Measurements from ENCODE around the gene FGFBP3.
A peak's percentile ranks its signal among the peaks of the same experiment; 100 is the strongest.
"Not testable (repeated sequence)": the region's sequence is repeated elsewhere in the genome, so short reads cannot be mapped to it uniquely, and the experiment has no call there.

Gene FGFBP3

DNA sequence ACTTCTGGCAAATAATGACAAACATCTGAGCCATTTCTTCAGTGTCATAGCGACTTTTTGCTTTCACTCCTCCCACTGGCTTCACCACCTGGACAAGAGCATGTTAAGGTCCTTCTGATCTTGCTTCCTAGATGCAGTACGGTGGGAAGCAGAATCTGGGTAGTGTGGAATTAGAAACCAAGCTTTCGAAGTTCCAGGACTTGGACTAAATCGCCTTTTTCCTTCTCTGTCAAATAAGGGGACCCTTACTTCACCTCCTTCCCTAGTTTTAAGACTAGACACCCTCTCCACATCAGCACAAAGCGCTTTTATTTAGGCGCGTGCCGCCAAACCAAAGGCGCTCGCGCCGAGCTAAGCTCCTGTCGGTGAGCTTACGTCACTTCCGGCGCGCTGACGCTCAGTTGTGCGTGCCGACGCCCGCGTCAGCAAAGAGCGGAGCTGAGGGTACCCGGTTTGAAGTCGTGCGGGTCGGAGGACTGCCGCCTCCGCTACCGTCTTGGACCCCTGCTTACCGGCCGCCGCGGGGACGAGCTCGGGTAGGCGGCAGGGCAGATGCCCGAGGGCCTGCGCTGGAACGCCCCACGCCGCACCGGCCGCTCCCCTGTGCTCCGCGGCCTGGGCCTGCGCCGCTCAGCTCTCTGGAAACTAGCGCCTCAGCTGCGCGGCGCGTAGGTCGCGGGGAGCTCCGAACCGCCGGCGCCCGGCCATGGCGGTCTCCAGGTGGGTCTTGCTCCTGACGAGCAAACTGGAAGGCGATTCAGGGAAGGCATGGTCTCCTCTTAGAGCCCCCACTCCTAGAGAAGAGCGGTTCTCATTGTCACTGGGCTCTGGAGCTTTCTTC is 14.3 kb upstream of the FGFBP3 start, which contains the start of gene BTAF1:
TSS of gene BTAF1 (plus strand) at position 400 of the 841 bp plus-strand sequence. CDS start at position 707, 307 bp downstream.
- H3K36me3 Mint-ChIP-seq (ENCODE audit: low read depth) = peaks cover 11% of the 10 kb centered on the region

GRCh38 chr10:91919651-91920050 is 10.4 kb upstream of the FGFBP3 start:
- H3K27ac Mint-ChIP-seq = no peak overlapping the region
- H3K4me1 Mint-ChIP-seq (ENCODE audit: low read depth) = peaks cover 15% of the 10 kb centered on the region
- H3K36me3 Mint-ChIP-seq (ENCODE audit: low read depth) = peaks cover 3% of the 10 kb centered on the region
- peaks cover 36% of the 10 kb centered on the region for H3K27me3 Mint-ChIP-seq (ENCODE audit: low read depth)
- peaks cover 4% of the 10 kb centered on the region for H3K9me3 Mint-ChIP-seq
- H3K4me3 Mint-ChIP-seq = no peak overlapping the region

More for the DNA sequence above, 14.3 kb upstream of the FGFBP3 start, which contains the start of gene BTAF1:
- peak within 1 kb of the TSS; percentile 100 for H3K27ac Mint-ChIP-seq
- peaks cover 5% of the 10 kb centered on the region for H3K27me3 Mint-ChIP-seq (ENCODE audit: low read depth)
- H3K4me3 Mint-ChIP-seq = peak within 1 kb of the TSS; percentile 94
- H3K9me3 Mint-ChIP-seq = peaks cover 4% of the 10 kb centered on the region
- peaks cover 37% of the 10 kb centered on the region for H3K4me1 Mint-ChIP-seq (ENCODE audit: low read depth)

DNA sequence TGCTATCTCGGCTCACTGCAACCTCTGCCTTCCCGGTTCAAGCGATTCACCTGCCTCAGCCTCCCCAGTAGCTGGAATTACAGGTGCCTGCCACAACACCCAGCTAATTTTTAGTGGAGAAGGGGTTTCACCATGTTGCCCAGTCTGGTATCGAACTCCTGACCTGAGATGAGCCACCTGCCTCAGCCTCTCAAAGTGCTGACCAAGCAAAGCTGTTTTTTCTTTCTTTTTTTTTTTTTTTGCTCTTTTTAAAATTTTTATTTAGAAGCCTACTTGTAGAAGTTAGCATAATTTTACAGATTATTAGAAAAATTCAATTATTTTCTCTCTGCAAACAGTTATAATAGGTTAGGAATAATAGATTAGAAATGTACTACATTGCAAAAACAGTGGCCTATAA is 1.2 kb upstream of the FGFBP3 start:
- H3K27ac Mint-ChIP-seq = no peak overlapping the region
- peaks cover 24% of the 10 kb centered on the region for H3K27me3 Mint-ChIP-seq (ENCODE audit: low read depth)
- H3K4me1 Mint-ChIP-seq (ENCODE audit: low read depth) = peaks cover 23% of the 10 kb centered on the region
- no peak overlapping the region for H3K4me3 Mint-ChIP-seq
- H3K36me3 Mint-ChIP-seq (ENCODE audit: low read depth) = no peaks in the 10 kb centered on the region
- no peaks in the 10 kb centered on the region for H3K9me3 Mint-ChIP-seq

DNA sequence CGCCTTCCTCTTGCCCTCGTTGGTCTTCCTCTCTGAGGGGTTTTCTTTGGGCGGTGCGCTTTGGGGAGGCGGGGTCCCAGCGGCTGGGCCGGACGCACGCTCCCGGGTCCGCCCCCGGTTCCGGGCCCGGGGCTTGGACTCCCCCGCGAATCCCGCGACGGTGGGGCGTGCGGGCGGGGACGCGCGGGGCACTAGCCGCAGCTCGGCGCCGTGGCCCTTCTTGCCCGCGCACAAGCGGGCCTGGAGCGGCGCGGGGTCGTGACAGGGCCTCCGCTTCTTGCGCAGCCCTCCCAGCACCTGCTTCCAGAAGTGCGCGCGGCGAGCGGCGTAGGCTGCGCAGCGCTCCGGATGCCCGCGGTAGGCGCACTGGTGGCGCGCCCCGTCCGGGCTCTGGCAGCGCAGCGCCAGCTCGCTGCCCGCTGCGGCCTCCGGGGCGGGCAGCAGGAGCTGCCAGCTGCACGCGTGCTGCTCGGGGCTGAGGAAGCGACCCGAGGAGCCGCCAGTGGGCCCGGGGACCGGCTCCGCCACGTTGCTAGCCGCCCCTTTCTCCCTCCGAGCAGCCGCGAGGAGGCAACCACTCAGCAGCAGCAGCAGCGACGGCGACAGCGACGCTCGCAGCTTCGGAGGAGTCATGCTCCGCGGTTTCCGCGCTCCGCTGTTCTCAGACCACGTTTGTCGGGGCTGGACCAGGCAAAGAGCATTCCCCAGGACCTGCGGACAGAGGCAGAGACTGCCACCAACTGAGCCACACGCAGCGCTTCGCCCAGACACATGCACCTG is 759 bp downstream of the FGFBP3 start:
- peak overlapping the region; percentile 64 for H3K27ac Mint-ChIP-seq
- peaks cover 23% of the 10 kb centered on the region for H3K4me1 Mint-ChIP-seq (ENCODE audit: low read depth)
- H3K4me3 Mint-ChIP-seq = peak overlapping the region; percentile 87
- H3K9me3 Mint-ChIP-seq = no peaks in the 10 kb centered on the region
- peaks cover 8% of the 10 kb centered on the region for H3K27me3 Mint-ChIP-seq (ENCODE audit: low read depth)
- H3K36me3 Mint-ChIP-seq (ENCODE audit: low read depth) = peaks cover 2% of the 10 kb centered on the region

DNA sequence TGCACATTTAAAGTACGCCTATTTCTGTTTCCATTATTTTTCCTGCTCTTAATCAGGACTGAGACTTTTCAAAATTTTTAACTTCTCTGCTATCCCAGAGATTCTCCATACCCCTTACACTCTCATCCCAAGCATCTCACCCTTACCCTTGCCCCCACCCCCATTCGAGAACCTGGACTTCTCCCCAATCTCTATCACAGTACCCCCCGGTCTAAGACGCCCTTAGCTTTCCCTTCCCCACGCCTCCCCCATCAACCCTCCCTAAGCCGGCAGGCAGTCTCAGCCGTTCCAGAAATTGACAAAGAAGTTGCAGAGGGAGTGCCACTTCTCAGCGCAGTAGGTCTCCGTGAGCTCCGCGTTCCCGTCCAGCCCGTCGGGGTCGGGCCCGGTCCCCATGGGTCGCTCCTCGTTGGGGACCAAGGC is 1.4 kb downstream of the FGFBP3 start:
- Mint-ChIP-seq H3K4me1 (ENCODE audit: low read depth) (peaks cover 23% of the 10 kb centered on the region), H3K27ac (peak overlapping the region; percentile 64), H3K4me3 (peak overlapping the region; percentile 82), H3K27me3 (ENCODE audit: low read depth) (peaks cover 3% of the 10 kb centered on the region), H3K9me3 (no peaks in the 10 kb centered on the region), H3K36me3 (ENCODE audit: low read depth) (peaks cover 2% of the 10 kb centered on the region)

DNA sequence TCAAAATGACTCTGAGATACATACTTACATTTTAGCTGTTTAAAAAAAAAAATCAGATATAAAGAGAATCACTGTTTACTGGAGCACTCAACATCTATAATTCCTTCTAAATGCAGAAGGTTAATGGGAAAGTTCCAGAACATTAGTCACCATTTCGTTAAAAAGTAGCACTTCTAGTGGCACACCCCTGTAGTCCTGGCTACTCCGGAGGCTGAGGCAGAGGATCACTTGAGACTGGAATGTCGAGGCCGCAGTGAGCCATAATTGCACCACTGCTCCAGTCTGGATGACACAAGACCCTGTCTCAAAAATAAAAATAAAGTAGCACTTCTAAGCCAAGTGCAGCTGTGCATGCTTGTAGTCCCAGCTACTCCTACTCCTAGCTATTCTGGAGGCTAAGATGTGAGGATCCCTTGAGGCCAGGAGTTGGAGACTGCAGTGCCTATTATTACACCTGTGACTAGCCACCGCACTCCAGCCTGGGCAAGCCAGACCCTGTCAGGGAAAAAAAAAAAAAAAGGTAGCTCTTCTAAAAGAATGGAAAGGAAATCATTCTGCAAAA is 2.2 kb downstream of the FGFBP3 start:
- H3K9me3 Mint-ChIP-seq = no peaks in the 10 kb centered on the region
- no peaks in the 10 kb centered on the region for H3K27me3 Mint-ChIP-seq (ENCODE audit: low read depth)
- H3K27ac Mint-ChIP-seq = no peak overlapping the region
- H3K4me1 Mint-ChIP-seq (ENCODE audit: low read depth) = peaks cover 28% of the 10 kb centered on the region
- H3K36me3 Mint-ChIP-seq (ENCODE audit: low read depth) = peaks cover 4% of the 10 kb centered on the region
- peak overlapping the region; percentile 82 for H3K4me3 Mint-ChIP-seq

DNA sequence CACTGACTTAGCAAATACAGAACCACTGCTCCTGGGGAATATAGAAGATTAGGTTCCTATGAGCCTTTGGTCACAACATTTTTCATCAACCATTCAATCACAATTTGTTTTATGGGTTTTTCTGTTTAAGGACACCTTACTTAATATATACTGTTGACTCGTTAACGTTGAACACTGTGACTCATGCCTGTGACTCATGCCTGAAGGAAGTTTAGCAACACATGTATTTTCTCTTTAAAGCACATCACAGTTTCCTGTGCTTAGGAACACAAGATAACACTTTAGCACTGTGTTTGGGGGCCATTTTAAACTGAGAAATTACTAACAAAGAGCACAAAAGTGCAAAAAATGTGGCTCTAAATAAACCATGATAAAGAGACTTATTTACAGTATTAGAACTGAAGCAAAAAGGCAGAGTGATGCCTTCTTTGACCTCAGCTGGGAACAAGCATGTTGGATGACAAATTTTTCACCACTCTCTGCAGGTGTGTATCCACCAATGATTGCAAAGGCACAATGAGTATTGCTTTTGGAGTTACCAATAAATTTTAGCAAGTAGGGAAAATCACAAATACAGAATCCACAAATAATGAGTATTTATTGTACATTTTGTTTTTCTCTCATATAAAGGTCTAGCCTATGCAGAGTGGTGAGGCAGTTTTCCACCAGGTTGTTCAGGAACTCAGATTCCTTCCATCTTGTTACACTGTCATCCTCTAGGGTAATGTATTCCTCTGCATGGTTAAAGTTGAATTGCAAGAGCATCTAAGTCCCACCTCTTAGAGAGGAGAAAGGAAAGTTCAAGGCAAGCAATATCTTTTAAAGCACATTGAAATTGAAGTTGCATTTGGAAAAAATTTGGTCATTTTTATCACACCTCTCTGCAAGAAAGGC is 7.3 kb downstream of the FGFBP3 start:
- Mint-ChIP-seq H3K4me3 (no peak overlapping the region), H3K27me3 (ENCODE audit: low read depth) (peaks cover 5% of the 10 kb centered on the region), H3K9me3 (peaks cover 12% of the 10 kb centered on the region), H3K36me3 (ENCODE audit: low read depth) (peaks cover 5% of the 10 kb centered on the region), H3K27ac (peak overlapping the region; percentile 76), H3K4me1 (ENCODE audit: low read depth) (peaks cover 19% of the 10 kb centered on the region)

GRCh38 chr10:91897421-91897820 is 11.9 kb downstream of the FGFBP3 start:
- Mint-ChIP-seq H3K27me3 (ENCODE audit: low read depth) (peaks cover 14% of the 10 kb centered on the region), H3K36me3 (ENCODE audit: low read depth) (peaks cover 3% of the 10 kb centered on the region), H3K4me3 (no peak overlapping the region), H3K27ac (no peak overlapping the region), H3K4me1 (ENCODE audit: low read depth) (peaks cover 12% of the 10 kb centered on the region), H3K9me3 (peaks cover 12% of the 10 kb centered on the region)

DNA sequence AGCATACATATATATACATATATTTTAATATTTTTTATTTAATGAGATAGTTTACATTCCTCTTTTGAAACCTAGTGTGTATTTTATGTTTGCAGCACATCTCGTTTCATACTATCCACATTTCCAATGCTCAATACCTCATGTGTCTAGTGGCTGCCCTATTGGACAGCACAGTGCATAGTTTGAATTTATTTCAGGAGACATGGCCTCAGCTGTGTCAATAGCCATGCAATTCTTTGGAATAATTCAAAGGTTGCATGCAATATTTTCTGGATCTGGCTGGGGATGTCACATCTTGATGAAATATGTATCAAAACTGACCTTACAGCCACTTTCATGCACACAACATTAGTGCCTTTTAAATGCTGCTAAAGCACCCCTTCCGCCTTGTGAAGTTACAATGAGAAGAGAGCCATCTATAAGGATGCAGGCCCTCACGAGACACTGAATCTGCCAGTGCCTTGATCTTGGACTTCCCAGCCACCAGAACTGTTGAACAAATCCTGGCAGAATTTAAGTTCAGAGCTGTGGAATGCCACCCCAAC is 13.0 kb downstream of the FGFBP3 start:
- H3K9me3 Mint-ChIP-seq = peaks cover 5% of the 10 kb centered on the region
- peaks cover under 1% of the 10 kb centered on the region for H3K4me1 Mint-ChIP-seq (ENCODE audit: low read depth)
- no peak overlapping the region for H3K27ac Mint-ChIP-seq
- H3K4me3 Mint-ChIP-seq = no peak overlapping the region
- H3K36me3 Mint-ChIP-seq (ENCODE audit: low read depth) = peaks cover 1% of the 10 kb centered on the region
- H3K27me3 Mint-ChIP-seq (ENCODE audit: low read depth) = peaks cover 14% of the 10 kb centered on the region

GRCh38 chr10:91894261-91894685 is 15.0 kb downstream of the FGFBP3 start:
- not testable (repeated sequence) for H3K4me3 Mint-ChIP-seq; H3K4me1 Mint-ChIP-seq (ENCODE audit: low read depth); H3K36me3 Mint-ChIP-seq (ENCODE audit: low read depth); H3K27ac Mint-ChIP-seq; H3K9me3 Mint-ChIP-seq
- H3K27me3 Mint-ChIP-seq (ENCODE audit: low read depth) = peaks cover 19% of the 10 kb centered on the region

- Mint-ChIP-seq H3K4me3 (no peak overlapping the region), H3K27me3 (ENCODE audit: low read depth) (peaks cover 18% of the 10 kb centered on the region), H3K36me3 (ENCODE audit: low read depth) (no peaks in the 10 kb centered on the region), H3K9me3 (no peaks in the 10 kb centered on the region), H3K27ac (no peak overlapping the region), H3K4me1 (ENCODE audit: low read depth) (peaks cover 2% of the 10 kb centered on the region)
Observed at GRCh38 chr10:91893051-91893450, 16.2 kb downstream of the FGFBP3 start.

DNA sequence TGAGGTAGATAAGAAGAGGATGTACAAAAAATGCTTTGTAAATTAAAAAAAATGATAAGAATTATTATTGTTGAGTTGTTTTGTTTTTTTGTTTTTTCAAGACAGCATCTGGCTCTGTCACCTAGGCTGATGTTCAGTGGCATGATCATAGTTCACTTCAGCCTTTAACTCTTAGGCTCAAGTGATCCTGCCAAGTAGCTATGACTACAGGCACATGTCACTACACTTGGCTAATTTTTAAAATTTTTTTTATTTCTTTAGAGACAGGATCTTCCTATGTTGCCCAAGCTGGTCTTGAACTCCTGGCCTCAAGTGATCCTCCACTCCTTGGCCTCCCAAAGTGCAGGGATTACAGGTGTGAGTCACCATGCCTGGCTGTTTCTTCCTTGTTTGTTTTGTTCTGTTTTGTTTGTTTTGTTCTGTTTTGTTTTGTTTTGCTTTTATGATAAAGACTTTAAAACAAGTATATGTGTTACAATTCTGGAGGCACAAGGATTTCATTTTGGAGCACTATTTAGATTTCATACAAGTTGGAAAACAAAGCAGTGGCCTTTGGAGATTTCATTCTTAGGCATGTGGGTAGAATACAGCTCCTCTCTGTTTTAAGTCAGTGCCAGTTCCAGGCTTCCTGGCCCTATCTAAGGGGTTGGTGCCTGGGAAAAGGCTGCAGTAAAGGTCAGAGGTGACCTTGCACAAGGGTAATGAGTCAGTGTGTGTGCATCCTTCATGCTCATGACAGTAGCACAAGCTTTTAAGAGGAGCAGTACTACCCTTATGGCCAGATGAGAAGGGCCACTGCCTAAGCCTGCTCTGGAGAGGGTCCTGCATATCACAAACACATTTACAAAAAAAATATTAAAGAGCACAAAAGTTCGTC is 17.9 kb downstream of the FGFBP3 start:
- Mint-ChIP-seq H3K27me3 (ENCODE audit: low read depth) (peaks cover 25% of the 10 kb centered on the region), H3K27ac (no peak overlapping the region), H3K9me3 (no peaks in the 10 kb centered on the region), H3K36me3 (ENCODE audit: low read depth) (peaks cover 2% of the 10 kb centered on the region), H3K4me1 (ENCODE audit: low read depth) (peaks cover 11% of the 10 kb centered on the region), H3K4me3 (no peak overlapping the region)
